H9 (cell line): ENCODE measurements around the gene TACC2. TPM values are rescaled to one million over a fixed set of nuclear protein-coding genes. Genes with fewer than 3 reads are reported as not detected.

ENCODE experiments used
- DNase-seq: peaks from one replicate; pipeline ENCODE4 v3.0.0-alpha.2; 2017
- H2AFZ ChIP-seq: one replicate; pipeline ENCODE4 v1.6.1; 2013; ENCODE audit warnings: mild to moderate bottlenecking, low read length, control low read depth, moderate library complexity
- H2AK5ac ChIP-seq: 2 replicates; pipeline ENCODE4 v1.6.1; 2013; ENCODE audit warnings: low read length, control low read depth, mixed read lengths; ENCODE audit not compliant: insufficient read length
- H2BK120ac ChIP-seq: one replicate; pipeline ENCODE4 v1.6.1; 2013; ENCODE audit warnings: low read depth, mild to moderate bottlenecking, low read length, control low read depth, inconsistent platforms; ENCODE audit not compliant: poor library complexity, severe bottlenecking
- H2BK12ac ChIP-seq: 2 replicates; pipeline ENCODE4 v1.6.1; 2013; ENCODE audit warnings: low read length, control low read depth, mixed read lengths, low read depth; ENCODE audit not compliant: insufficient read length
- H2BK15ac ChIP-seq: 2 replicates; pipeline ENCODE4 v1.6.1; 2013; ENCODE audit warnings: low read depth, low read length, control low read depth
- H2BK20ac ChIP-seq: one replicate; pipeline ENCODE4 v1.6.1; 2013; ENCODE audit warnings: low read depth, mild to moderate bottlenecking, low read length, control low read depth, inconsistent platforms; ENCODE audit not compliant: poor library complexity, severe bottlenecking
- H2BK5ac ChIP-seq: 2 replicates; pipeline ENCODE4 v1.6.1; 2013; ENCODE audit warnings: low read length, control low read depth, mixed read lengths; ENCODE audit not compliant: insufficient read length
- H3K14ac ChIP-seq: 2 replicates; pipeline ENCODE4 v1.6.1; 2013; ENCODE audit warnings: low read length, control low read depth; ENCODE audit not compliant: insufficient read depth
- H3K18ac ChIP-seq: 2 replicates; pipeline ENCODE4 v1.6.1; 2013; ENCODE audit warnings: low read depth, mild to moderate bottlenecking, mixed read lengths, low read length, control low read depth; ENCODE audit not compliant: insufficient read length
- H3K23ac ChIP-seq: 2 replicates; pipeline ENCODE4 v1.6.1; 2013; ENCODE audit warnings: low read length, control low read depth, mixed read lengths, low read depth; ENCODE audit not compliant: insufficient read length
- H3K23me2 ChIP-seq: 2 replicates; pipeline ENCODE4 v1.6.1; 2013; ENCODE audit warnings: low read depth, mild to moderate bottlenecking, mixed read lengths, low read length, control low read depth; ENCODE audit not compliant: insufficient read length, poor library complexity, severe bottlenecking
- H3K27ac ChIP-seq: 2 replicates; pipeline ENCODE4 v1.5.1; 2013; ENCODE audit warnings: low read length, control low read depth, mixed read lengths, low read depth; ENCODE audit not compliant: insufficient read length
- H3K27me3 ChIP-seq: 2 replicates; pipeline ENCODE4 v1.6.1; 2013; ENCODE audit warnings: low read length, control low read depth, inconsistent platforms; ENCODE audit not compliant: insufficient read depth
- H3K4ac ChIP-seq: 2 replicates; pipeline ENCODE4 v1.6.1; 2013; ENCODE audit warnings: low read depth, mild to moderate bottlenecking, control low read depth, inconsistent platforms, low read length, moderate library complexity
- H3K4me1 ChIP-seq: 2 replicates; pipeline ENCODE4 v1.6.1; 2013; ENCODE audit warnings: low read length, control low read depth, inconsistent platforms; ENCODE audit not compliant: insufficient read depth
- H3K4me2 ChIP-seq: 2 replicates; pipeline ENCODE4 v1.6.1; 2013; ENCODE audit warnings: low read length, control low read depth, mixed read lengths; ENCODE audit not compliant: insufficient read length, insufficient read depth
- H3K56ac ChIP-seq: 2 replicates; pipeline ENCODE4 v1.6.1; 2013; ENCODE audit warnings: low read depth, mild to moderate bottlenecking, mixed read lengths, low read length, control low read depth; ENCODE audit not compliant: insufficient read length
- H3K79me1 ChIP-seq: 2 replicates; pipeline ENCODE4 v1.6.1; 2013; ENCODE audit warnings: low read depth, mild to moderate bottlenecking, moderate library complexity, low read length, control low read depth, inconsistent platforms; ENCODE audit not compliant: insufficient read depth, poor library complexity, severe bottlenecking
- H3K79me2 ChIP-seq: 2 replicates; pipeline ENCODE4 v1.6.1; 2013; ENCODE audit warnings: low read length, control low read depth, inconsistent platforms; ENCODE audit not compliant: insufficient read depth
- H3K9ac ChIP-seq: 2 replicates; pipeline ENCODE4 v1.6.1; 2013; ENCODE audit warnings: low read length, control low read depth, mixed read lengths; ENCODE audit not compliant: insufficient read length; ENCODE audit errors: extremely low read depth
- H3K9me3 ChIP-seq: one replicate; pipeline ENCODE4 v1.6.1; 2013; ENCODE audit warnings: low read depth, low read length, inconsistent platforms; ENCODE audit not compliant: control insufficient read depth
- H3T11ph ChIP-seq: one replicate; pipeline ENCODE4 v1.6.1; 2013; ENCODE audit warnings: mild to moderate bottlenecking, low read length, control low read depth, inconsistent platforms
- H4K20me1 ChIP-seq: one replicate; pipeline ENCODE4 v1.6.1; 2013; ENCODE audit not compliant: control insufficient read depth, insufficient read length, insufficient read depth
- H4K5ac ChIP-seq: 2 replicates; pipeline ENCODE4 v1.6.1; 2013; ENCODE audit warnings: low read depth, mild to moderate bottlenecking, mixed read lengths, low read length, control low read depth; ENCODE audit not compliant: insufficient read length
- H4K8ac ChIP-seq: replicated peaks from 2 replicates; pipeline ENCODE4 v1.6.1; 2013; ENCODE audit warnings: low read length, control low read depth, mixed read lengths, low read depth; ENCODE audit not compliant: insufficient read length
- H4K91ac ChIP-seq: 2 replicates; pipeline ENCODE4 v1.6.1; 2013; ENCODE audit warnings: low read depth, mild to moderate bottlenecking, moderate library complexity, mixed read lengths, low read length, control low read depth; ENCODE audit not compliant: insufficient read length
- H3K27ac Mint-ChIP-seq, 3 experiments: 2 replicates in 2 of 3; 3 replicates in 1 of 3; pipeline ENCODE4 v1.8.0; 2020 to 2021; ENCODE audit warnings: mixed read lengths in 3 of 3, mild to moderate bottlenecking in 1 of 3, moderate library complexity in 1 of 3
- H3K27me3 Mint-ChIP-seq: 2 replicates; pipeline ENCODE4 v1.8.0; 2021; ENCODE audit warnings: low read depth, mild to moderate bottlenecking, moderate library complexity, mixed read lengths
- H3K36me3 Mint-ChIP-seq, 3 experiments: 2 replicates in 2 of 3; 3 replicates in 1 of 3; pipeline ENCODE4 v1.8.0; 2020 to 2021; ENCODE audit warnings: low read depth in 3 of 3, mixed read lengths in 3 of 3; ENCODE audit not compliant: insufficient read depth in 1 of 3
- H3K4me1 Mint-ChIP-seq, 2 experiments: 2 replicates each; pipeline ENCODE4 v1.8.0; 2020; ENCODE audit warnings: mixed read lengths in 2 of 2
- H3K4me3 Mint-ChIP-seq, 2 experiments: 2 replicates in 1 of 2; 3 replicates in 1 of 2; pipeline ENCODE4 v1.8.0; 2020 to 2021; ENCODE audit warnings: mild to moderate bottlenecking in 2 of 2, mixed read lengths in 2 of 2, moderate library complexity in 1 of 2
- H3K9me3 Mint-ChIP-seq, 2 experiments: 2 replicates in 1 of 2; 3 replicates in 1 of 2; pipeline ENCODE4 v1.8.0; 2020; ENCODE audit warnings: mild to moderate bottlenecking in 2 of 2, mixed read lengths in 2 of 2, moderate library complexity in 1 of 2
- WGBS: extraction: QIAGEN DNeasy Blood & Tissue Kit; methylation state at CpG from one replicate; pipeline ENCODE4 v1.1.7; 2013; ENCODE audit warnings: missing lambda C conversion rate, low lambda C conversion rate, mixed read lengths; ENCODE audit not compliant: insufficient read length; ENCODE audit errors: extremely low coverage; 5-methylcytosine and 5-hydroxymethylcytosine counted together
- total RNA-seq: library from RNA; stranded (reverse); gene quantifications from 2 replicates; pipeline ENCODE4 v1.2.1, GENCODE V29; 2021
- TF ChIP-seq, protein P1 (sequence below): fragments of 200-600 bp; sonication (generic); conservative IDR thresholded peaks from 3 replicates; pipeline ENCODE4 v1.8.0; 2021; ENCODE audit warnings: antibody characterized with exemption, mild to moderate bottlenecking

TACC2 gene
- total RNA-seq, 1 experiment from 2014 or later = 58.1 TPM

DNA sequence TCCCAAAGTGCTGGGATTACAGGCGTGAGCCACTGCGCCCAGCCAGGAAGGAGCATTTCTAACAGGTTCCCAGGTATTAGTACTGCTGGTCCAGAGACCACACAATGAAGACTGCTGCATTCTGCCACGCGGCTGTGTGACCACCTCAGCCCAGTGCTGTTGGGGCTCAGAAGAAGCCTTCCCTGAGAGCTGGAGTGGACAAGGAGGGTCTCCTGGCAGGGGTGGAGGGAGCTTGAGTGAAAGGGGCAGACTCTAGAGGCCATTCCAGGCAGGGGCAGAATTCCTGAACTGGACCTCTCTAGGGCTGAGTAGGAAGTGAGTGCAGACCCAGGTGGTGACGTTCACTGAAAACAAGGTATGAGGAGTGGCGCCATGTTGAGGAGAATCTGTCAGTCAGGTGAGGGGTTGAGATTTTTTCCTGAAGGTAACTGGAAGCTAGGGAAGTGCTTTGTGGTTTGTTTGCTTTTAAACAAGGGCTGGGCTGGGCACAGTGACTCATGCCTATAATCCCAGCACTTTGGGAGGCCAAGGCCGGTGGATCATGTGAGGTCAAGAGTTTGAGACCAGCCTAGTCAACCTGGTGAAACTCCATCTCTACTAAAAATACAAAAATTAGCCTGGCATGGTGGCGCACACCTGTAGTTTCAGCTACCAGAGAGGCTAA, 67.6 kb downstream of the TACC2 start:
- H3K14ac ChIP-seq = no peak overlapping the region; the same call in 1 of the 2 replicates
- peaks cover 0 to 2% of the 10 kb centered on the region in 2 experiments; a peak in 1 of 5 replicates for H3K9me3 Mint-ChIP-seq
- no peaks in the 10 kb centered on the region; the same call in 1 of the 2 replicates for H3K4me1 ChIP-seq
- no peak overlapping the region for H3K4me3 Mint-ChIP-seq
- no peaks in the 10 kb centered on the region for H3K27me3 ChIP-seq
- H3K27ac ChIP-seq = no peak overlapping the region
- no peak overlapping the region for H3K23ac ChIP-seq
- no CpG with 5 or more reads among the region's 8 CpGs for WGBS
- no peak overlapping the region for H3T11ph ChIP-seq
- no peak overlapping the region for H2BK120ac ChIP-seq
- H4K8ac ChIP-seq = no peak overlapping the region
- H2AK5ac ChIP-seq = no peak overlapping the region
- no peaks in the 10 kb centered on the region for H4K20me1 ChIP-seq
- no peak for DNase-seq
- H3K79me1 ChIP-seq = no peaks in the 10 kb centered on the region
- H3K4me1 Mint-ChIP-seq = peaks cover 16 to 30% of the 10 kb centered on the region in 2 experiments
- no peak overlapping the region for H3K56ac ChIP-seq
- no peak overlapping the region for H2BK12ac ChIP-seq
- no peak overlapping the region for H3K9ac ChIP-seq
- H3K4me2 ChIP-seq = no peak overlapping the region
- no peak overlapping the region for H3K18ac ChIP-seq
- peaks cover 1% of the 10 kb centered on the region for H3K27me3 Mint-ChIP-seq
- H3K36me3 Mint-ChIP-seq = peaks cover 0 to 1% (median 0%) of the 10 kb centered on the region in 3 experiments; a peak in 2 of 7 replicates
- H3K9me3 ChIP-seq = no peaks in the 10 kb centered on the region
- no peak overlapping the region for H3K4ac ChIP-seq
- no peaks in the 10 kb centered on the region for H3K79me2 ChIP-seq
- H2BK20ac ChIP-seq = no peak overlapping the region
- no peak overlapping the region for H2AFZ ChIP-seq
- peak overlapping the region in 1 of 3 experiments; percentile 14; a peak in 3 of 7 replicates for H3K27ac Mint-ChIP-seq
- H4K5ac ChIP-seq = no peak overlapping the region
- H4K91ac ChIP-seq = no peak overlapping the region
- TF ChIP-seq, protein P1, sequence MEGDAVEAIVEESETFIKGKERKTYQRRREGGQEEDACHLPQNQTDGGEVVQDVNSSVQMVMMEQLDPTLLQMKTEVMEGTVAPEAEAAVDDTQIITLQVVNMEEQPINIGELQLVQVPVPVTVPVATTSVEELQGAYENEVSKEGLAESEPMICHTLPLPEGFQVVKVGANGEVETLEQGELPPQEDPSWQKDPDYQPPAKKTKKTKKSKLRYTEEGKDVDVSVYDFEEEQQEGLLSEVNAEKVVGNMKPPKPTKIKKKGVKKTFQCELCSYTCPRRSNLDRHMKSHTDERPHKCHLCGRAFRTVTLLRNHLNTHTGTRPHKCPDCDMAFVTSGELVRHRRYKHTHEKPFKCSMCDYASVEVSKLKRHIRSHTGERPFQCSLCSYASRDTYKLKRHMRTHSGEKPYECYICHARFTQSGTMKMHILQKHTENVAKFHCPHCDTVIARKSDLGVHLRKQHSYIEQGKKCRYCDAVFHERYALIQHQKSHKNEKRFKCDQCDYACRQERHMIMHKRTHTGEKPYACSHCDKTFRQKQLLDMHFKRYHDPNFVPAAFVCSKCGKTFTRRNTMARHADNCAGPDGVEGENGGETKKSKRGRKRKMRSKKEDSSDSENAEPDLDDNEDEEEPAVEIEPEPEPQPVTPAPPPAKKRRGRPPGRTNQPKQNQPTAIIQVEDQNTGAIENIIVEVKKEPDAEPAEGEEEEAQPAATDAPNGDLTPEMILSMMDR = no peak
- H2BK15ac ChIP-seq = no peak overlapping the region
- H2BK5ac ChIP-seq = no peak overlapping the region
- H3K23me2 ChIP-seq = no peaks in the 10 kb centered on the region
